ENCODE measurements around the gene TMC4. TPM values are rescaled to one million over a fixed set of nuclear protein-coding genes. Genes with fewer than 3 reads are reported as not detected.

TMC4 gene
- polyA plus RNA-seq, 10 donors: 1.3 to 4.5 (median 3.0) TPM

DNA sequence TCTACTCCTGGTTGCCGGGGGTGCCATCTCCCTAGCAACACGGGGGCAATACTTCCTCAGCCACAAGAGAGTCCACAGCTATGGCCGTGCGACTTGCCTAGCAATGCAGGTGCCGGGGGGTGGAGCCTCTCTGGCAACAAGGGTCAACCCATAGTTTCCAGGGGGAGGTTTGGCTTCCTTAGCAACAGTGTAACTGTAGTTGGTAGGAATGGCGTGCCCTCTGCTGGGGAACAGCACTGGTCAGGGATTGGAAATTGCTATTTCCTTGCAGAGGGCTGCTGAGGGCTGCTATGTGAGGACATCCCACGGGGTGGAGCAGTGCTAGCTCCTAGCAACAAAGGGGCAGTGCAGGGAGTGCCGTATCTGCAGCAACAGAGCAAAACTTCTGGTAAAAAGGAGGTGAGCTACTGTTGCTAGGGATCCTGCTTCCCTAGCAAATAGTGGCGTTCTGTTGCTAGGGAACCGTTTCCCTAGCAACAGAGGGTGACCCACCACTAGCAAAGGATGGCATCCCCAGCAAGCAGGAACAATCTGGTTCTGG lies 7.0 kb upstream of the TMC4 start:
- DNase-seq: peak; percentile 13 to 68 (median 47)

DNA sequence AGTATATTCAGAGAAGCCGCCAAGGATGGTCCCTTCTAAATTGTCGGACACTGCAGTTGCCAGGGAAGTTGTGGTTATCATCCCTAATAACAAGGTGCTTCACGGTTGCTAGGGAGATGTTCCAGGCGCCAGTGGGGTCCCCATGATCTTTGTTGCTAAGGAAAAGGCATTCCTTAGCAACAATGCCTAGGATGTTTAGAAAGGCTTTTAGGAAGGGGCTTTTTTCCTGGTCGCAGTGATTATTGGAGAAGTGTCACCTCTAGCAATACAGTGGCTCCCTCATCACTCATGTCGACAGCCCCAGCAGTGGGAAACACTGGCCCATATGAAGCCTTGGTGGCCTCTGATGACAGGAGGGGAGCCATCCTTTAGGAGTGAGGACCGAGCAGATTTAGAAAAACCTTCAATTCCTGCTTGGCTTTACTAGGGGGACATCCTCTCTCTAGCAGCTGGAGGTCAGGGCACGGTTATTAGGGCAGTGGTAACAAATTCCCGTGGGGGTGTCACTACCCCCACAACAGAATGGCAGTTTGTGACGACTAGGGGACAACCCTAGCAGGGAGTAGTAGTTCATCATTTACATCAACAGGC lies 6.4 kb upstream of the TMC4 start:
- no peak for DNase-seq

DNA sequence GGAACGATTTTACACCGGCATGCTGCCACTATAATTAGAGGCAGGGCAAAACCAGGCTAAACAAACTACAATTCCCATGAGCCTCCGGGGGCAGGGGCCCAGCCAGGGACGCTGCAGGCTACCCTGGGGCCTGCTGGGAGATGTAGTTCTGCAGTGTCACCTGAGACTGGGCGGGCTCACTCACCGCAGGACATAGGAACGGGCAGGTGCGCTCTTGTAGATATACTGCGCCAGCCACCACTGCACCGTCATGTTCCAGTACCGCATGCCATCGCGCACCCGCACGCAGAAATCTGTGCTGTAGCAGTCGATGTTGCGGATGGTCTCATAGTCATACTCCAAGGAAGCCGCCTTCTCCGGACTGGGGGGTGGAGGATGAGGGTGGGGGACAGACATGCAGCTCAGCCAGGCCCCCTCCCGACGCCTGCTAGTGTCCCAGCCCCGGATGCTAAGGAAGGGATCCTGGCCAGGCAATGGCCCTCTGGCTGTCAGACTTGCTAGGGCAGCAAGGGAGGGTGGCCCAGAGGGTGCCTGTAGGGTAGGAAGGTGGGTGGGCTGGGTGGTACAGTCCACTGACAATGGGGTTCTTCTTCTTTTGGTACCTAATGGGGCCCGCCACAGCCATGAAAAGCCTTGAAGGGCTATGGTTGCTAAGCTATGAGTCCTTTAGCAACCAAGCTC lies 5.8 kb upstream of the TMC4 start:
- peak in 1 of 3 donors; percentile 46 for DNase-seq

DNA sequence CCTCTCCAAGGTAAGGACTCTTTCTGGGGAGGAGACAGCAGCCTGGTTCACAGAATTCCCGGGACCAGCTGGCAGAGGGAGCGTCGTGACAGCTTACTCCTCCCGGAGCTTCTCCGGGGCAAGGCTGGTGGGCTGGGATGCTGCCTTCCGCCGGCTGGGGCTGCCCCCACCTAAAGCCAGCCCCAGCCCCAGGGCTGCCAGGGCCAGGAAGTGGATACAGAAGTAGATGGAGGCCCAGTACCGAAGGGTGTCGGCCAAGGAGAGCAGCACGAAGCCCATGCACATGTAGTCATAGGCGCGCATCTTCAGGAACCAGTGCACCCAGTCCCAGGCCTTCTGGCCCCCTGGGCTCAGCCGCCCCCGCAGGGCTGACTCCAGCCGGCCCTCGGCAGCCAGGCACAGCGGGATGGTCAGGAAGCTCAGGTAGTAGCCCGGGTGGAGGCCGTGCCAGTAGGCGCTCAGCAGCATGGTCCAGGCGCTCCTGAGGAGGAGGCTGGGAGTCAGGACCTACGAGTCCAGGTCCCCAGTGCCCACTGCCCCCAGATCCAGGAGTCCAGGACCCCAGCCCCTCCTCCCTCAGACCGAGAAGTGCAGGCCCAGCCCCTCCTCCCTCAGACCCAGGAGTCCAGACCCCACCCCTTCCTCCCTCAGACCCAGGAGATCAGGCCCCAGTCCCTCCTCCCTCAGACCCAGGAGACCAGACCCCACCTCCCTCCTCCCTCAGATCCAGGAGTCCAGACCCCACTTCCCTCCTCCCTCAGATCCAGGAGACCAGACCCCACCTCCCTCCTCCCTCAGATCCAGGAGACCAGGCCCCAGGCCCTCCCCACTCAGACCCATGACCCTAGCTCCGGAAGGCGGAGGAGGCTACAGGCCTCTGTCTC lies 1.2 kb upstream of the TMC4 start:
- peak in 1 of 3 donors; percentile 8 for DNase-seq

DNA sequence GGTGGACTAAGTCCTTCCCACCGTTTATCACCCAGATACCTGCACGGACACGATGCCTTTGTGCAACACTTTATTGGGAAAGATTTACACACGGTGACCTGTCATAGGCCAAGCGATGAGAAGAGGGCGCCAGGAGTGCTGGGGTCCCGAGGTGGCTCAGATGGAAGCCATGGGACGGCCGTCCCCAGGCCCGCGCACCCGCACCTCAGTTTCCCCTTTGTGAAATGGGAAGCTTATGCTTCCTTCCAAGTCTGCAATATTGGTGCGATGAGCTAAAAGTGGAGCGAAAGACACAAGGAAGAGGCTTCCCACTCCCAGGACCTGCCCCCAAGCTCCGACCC lies 369 bp upstream of the TMC4 start:
- no peak for DNase-seq

DNA sequence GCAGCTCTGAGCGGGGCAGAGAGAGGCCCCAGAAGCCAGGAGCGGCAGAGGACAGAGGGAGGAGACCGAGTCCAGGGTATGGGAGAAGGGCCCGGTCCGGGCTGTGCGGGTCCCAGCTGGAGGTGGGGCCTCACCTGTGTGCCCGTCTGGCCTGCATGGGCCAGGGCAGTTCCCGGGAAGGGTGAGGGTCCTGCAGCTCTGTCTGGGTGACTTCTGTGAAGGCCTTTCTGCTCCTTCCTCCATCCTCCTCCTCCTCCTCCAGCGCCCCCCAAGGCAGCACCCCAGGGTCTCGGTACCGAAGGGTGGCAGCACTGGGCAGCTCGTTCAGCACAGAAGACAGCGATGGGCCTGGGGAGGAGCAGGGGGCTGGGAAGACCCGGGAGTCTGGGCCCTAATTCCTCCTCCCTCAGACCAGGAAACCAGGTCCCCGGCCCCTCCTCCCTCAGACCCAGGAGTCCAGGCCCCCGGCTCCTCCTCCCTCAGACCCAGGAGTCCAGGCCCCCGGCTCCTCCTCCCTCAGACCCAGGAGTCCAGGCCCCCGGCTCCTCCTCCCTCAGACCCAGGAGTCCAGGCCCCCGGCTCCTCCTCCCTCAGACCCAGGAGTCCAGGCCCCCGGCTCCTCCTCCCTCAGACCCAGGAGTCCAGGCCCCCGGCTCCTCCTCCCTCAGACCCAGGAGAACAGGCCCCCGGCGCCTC lies 1.1 kb downstream of the TMC4 start:
- peak in 1 of 3 donors; percentile 3 for DNase-seq

DNA sequence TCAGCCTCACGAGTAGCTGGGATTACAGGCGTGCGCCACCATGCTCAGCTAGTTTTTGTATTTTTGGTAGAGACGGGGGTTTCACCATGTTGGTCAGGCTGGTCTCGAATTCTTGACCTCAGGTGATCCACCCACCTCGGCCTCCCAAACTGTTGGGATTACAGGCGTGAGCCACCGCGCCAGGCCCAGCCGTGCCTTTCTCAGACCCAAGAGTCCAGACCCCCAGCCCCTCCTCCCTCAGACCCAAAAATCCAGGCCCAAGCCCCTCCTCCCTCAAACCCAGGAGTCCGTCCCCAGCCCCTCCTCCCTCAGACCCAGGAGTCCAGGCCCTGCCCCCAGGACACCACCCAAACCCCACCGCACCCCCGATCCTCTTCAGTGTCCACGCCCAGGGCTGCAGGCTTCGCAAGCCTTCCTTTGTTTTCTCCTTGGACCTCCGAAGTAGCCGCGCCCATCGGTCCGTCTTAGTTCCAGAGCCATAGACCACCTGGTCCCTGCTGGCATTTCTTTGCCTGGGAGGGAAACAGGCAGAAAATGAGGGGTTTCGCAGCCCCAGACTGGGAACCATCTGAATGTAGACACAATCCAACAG lies 3.7 kb downstream of the TMC4 start:
- DNase-seq: no peak

DNA sequence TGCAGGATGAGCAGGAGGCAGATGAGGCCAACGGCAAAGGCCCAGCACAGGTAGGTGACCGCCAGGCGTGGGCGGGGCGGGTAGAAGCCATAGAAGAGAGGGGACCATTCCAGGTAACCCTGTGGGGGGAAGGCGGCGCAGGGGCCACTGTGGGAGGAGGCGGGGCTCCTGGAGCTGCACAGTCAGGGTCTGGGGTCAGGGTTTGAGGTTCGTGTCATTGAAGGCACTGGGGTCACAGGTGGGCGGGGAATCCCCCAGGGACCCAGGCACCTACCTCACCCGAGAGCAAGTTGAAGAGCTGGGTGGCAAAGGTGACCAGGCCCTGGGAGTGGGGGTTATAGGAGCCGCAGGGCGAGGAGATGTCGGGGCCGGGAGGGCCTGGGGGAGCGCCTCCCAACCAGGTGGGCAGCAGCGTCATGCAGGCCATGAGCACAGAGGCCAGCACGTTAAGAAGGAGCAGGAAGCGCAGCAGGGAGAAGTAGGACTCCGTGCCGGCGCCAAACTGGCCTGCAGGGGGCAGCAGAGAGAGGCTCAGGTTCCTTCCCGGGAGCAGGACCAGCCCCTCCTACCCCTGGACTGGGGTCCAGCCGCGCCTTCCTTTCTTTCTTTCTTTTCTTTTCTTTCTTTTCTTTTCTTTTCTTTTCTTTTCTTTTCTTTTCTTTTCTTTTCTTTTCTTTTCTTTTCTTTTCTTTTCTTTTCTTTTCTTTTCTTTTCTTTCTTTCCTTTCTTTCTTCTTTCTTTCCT lies 4.6 kb downstream of the TMC4 start:
- DNase-seq: peak; percentile 80 to 94 (median 92)

DNA sequence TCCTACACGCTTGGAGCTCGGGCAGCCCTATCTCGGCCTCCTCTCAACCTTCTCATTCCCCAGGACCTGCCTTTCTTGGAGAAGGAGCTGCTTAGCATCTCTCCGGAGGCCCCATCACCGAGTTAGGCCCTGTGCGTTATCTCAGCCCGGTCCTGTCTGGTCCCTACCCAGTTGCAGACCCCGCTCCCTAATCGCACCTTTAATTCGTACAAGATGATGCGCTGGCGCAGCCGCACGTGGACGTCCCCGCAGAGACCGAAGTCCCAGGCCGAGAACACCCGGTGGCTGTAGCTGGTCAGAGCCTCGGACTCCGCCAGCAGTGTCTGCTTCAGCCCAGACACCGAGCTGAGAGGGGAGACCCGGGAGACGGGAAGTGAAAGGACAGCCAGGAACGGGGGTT lies 7.7 kb downstream of the TMC4 start:
- DNase-seq: no peak

DNA sequence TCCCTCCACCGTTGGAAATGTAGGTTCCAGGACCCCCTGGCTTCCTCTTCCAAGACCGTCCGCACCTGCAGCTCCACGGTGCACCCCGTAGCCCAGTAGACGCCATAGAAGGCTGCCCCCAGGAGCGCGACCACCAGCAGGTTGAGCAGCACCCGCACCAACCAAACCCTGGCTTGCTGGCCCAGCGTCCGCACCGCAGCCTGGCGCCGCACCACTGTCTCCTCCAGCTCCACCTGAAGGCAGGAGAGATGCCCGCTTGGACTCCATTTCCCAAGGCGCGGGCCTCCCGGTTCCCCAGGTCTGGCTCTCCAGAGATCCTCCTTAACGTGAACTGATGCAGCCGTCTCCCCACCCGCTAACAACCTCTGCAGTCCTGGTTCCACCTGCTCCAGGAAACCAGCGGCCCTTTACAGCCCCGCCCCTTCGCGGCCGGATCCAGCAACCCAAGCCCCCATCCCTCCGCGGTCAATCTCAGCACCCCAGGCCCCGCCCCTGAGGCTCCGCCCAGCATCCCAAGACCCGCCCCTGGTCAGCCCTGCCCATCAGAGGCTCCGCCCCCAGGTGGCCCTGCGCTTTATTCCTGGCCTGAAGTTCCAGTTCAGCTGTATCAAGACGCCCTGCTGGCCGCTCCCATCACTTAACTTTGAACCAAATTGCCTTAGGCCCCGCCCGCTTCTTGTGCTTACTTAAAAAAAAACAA lies 8.4 kb downstream of the TMC4 start:
- DNase-seq: peak in 1 of 3 donors; percentile 34

DNA sequence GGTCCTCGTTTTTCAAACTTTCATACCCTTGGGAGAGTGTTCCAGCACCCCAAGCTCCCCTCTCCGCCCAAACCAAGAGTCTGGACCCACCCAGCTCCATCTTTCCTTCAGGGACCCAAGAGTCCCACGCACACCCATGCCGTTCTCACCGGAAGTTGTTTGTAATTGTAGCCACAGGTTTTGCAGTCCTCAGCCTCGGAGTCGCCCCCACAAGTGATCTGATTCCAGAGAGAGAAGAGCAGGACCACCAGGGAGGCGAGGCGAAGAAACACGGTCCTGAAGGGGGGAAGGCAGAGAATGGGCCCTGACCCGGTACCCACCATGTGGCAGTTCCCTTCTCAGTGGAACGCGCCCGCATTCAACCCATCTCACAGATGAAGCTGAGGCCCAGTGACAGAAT lies 10.1 kb downstream of the TMC4 start:
- DNase-seq: no peak

DNA sequence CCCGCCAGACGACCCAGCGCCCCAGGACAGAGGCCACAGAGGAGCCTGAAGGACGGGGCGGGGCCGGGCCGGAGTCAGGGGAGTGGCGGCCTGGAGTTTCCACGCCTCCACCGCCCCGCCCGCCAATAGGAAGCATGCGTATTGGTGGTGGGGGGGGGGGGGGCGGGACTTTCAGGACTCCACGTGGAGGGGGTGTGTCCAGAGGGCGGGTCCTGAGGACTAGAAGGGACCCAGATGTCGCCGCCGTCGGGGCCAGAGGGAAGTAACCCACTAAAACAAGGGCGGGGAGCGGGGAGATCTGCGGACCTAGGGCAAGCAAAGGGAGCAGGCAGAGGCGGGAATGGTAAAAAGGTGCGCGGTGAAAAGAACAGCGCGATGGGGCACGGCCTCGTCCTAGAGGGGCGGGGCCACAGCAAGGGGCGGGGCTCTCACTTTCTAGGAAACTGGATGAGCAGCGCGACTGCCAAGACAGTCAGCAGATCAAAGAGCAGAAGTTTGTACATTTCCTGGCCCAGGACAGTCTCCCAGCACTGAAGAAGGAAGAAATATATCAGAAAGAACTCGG lies 10.6 kb downstream of the TMC4 start:
- DNase-seq: peak; percentile 49 to 85 (median 78)

DNA sequence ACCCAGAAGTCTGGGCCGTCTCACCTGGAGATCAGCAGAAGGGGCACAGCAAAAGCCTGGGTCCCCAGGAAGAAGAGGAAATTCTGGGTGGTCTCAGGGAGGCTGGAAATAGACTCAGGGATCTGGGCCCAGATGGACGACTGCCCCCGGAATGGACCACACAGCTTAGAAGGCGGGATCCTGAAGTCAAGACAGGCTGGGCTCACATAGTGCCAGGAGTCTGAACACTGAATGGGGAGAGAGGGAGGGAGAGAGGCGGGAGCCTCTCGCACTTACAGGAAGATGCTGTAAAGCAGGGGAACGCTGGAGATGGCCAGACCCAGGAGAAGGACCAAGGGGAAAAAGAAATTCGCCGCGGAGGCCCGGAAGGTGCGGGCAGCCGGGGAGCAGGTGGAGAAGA lies 12.1 kb downstream of the TMC4 start:
- peak in 1 of 3 donors; percentile 69 for DNase-seq

DNA sequence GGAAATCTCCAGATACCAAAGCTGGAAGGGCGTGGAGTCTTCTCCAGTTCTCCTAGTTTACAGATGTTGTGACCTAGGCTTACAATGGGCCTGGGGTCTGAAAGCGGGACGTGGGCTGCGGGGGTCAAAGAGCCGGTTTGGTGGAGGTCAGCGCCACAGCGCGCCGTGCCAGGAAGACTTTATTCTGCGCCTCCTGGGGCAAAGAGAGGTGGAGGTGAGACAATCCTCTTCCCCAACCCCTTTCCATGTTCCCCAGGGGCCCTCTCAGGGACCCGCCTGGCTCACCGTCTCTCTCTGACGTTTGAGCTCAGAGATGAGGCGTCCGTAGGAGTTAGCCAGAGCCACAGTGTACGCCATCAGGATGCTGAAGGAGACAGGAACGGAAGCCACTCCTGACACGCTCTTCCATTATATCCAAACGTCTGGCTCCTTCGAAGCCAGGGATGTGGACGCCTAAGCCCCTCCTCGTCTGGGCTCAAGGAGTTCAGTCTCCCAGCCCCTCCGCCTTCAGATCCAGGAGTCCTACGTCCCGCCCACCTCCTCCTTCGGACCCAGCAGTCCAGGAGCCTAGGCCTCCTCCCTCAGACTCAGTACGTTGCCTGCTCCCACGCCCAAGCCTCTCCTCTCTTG lies 12.7 kb downstream of the TMC4 start:
- DNase-seq: peak in 1 of 3 donors; percentile 68

DNA sequence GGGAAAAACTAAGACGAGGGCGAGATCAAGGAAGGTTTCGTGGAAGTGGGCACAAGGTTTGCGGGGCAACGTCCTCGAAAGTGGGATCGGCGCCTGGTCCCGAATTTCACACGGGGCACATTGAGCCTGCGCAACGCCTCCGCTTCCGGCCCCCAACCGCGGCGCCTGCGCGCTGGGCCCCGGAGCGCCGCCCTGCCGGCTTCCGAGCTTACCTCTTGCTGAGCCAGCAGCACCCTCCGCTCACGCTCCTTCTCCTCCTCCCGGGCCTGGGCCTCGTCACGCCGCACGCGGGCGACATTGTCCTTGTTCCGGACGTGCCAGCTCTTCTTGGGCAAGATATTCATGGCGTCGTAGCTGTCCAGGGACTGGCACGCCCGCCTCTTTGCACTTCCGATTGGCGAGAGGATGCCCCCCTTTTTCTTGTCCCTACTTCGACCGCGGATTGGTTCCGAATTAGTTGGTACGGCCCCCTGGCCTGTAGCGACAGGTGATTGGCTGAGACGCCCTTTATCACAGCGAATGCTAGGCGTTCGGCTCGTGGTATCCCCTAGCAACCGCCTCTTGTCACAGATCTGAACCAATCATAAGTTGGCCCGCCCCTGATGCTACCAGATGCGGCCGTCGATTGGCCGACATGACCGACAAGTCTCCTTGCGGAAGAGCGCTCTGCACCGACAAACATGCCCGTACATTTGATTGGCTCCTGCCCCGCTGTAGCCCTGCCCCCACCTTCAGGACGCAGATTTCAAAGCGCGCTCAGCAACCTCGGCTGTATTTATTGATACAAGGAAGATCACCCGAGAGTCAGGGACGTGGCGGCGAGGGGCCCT lies 13.4 kb downstream of the TMC4 start, which contains the start of gene LENG1:
Gene LENG1, minus strand, starts transcription at position 370 of the 830 bp plus-strand sequence. Its CDS starts 26 bp downstream, at position 344.
- DNase-seq: peak; percentile 99 to 100 (median 100)

DNA sequence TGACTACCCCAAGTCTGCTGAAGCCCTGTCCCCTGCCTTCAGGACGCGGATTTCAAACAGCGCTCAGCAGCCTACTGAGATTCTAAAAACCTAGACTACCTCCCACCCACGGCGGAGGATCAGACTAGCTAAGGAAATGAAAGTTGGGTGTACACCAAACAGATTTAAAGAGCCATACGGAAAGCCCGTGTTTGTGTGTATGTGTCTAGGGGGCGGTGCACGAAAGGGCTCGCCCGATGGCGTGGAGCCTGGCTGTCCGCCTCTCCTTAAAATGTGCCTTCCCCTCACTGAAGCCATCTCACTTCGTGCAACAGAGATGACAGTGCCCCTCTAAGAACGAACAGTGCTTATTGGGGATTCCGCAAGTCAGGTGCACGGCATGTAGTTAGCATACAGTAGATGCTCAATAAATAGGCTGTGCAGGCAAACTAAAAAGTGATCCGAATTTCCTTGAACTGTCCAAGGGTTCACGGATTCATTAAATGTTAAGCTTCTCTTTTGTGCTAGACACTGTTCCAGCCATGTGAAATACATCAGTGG lies 14.1 kb downstream of the TMC4 start:
- DNase-seq: no peak

DNA sequence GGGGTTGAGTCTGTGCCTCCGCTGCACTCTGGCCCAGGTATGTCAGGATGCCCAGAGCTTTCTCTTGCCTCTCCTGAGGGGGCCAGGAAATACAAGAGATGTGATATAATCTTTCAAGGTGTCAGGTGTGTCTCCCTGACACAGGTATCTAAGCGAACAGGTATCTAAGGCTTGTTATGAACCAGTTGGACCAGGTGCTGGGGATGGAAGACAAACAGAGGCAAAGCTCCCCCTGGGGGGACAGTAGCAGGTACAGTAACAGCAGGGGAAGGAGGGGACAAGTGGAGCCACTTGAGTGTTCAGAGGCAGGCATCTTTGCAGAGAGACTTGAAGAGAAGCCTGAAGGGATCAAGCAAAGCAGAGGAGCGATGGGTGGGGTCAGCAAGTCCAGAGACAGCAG lies 16.0 kb downstream of the TMC4 start:
- DNase-seq: no peak

DNA sequence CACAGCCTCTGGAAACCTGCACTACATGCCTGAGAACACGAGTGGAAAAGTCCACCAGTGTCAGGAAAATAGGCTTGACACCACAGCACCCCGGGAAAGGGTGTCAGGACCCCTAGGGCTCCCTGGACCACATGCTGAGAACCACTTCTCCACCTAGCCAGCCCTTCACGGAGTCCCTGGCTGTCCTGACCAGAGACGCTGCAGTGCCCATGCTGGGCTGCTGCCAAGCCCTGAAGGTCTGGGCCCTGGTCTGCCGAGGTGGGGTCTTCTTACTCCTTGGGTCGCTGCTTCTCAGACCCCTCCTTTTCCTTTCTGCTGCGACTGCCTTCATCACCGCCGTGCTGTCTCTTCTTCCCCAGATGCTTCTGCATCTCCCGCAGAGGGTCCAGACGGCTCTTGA lies 16.5 kb downstream of the TMC4 start:
- no peak for DNase-seq

Measured in muscle of back (tissue), 11 donors.